ENCODE data around the gene GPR17.

GRCh38 chr2:127690696-127691095, 44.7 kb downstream of the GPR17 start:
- TF ChIP-seq CTCF (IDR thresholded peaks at IDR 0.05) (no peak), POLR2A (IDR thresholded peaks at IDR 0.05) (no peak)

Data from heart left ventricle (tissue), 13 donors.